Activated CD4-positive, CD25-positive, alpha-beta regulatory T cell (primary cell): ENCODE data around the gene IL9R.
"Not testable (repeated sequence)": the region's sequence is repeated elsewhere in the genome, so short reads cannot be mapped to it uniquely, and the experiment has no call there.

ENCODE experiments used
- DNase-seq, 4 experiments: peaks; one replicate each; lab custom pipeline; 2025; lab: John Stamatoyannopoulos, UW

IL9R gene

GRCh38 chrX:156030474-156030873 is 33.0 kb downstream of the IL9R start:
- not testable (repeated sequence) for DNase-seq
